Activated T-helper 2 cell treated with anti-CD3 and anti-CD28 coated beads, Interferon-gamma antibody, Interleukin-2, Interleukin-4, amounts not matched to agents 10 μg/mL and 5 μg/mL and 100 μg/mL, durations not matched to agents 14 hours and 24 hours and 36 hours (primary cell): ENCODE measurements around the gene ATXN2. TPM values are rescaled to one million over a fixed set of nuclear protein-coding genes. Genes with fewer than 3 reads are reported as not detected.
A peak's percentile ranks its signal among the peaks of the same experiment; 100 is the strongest.

Experiments
- DNase-seq: peaks from one replicate; pipeline ENCODE4 v3.0.0; 2021; ENCODE audit warnings: low spot score
- H3K27ac Mint-ChIP-seq: one replicate; pipeline ENCODE4 v1.8.0; 2021; ENCODE audit warnings: mixed read lengths
- H3K27me3 Mint-ChIP-seq: one replicate; pipeline ENCODE4 v1.8.0; 2021; ENCODE audit warnings: low read depth, mixed read lengths
- H3K36me3 Mint-ChIP-seq: one replicate; pipeline ENCODE4 v1.8.0; 2021; ENCODE audit warnings: low read depth, mixed read lengths
- H3K4me1 Mint-ChIP-seq: one replicate; pipeline ENCODE4 v1.8.0; 2021; ENCODE audit warnings: low read depth, mixed read lengths
- H3K4me3 Mint-ChIP-seq: one replicate; pipeline ENCODE4 v1.8.0; 2021; ENCODE audit warnings: low read depth, mild to moderate bottlenecking, moderate library complexity, mixed read lengths
- H3K9me3 Mint-ChIP-seq: one replicate; pipeline ENCODE4 v1.8.0; 2021; ENCODE audit warnings: mixed read lengths
- intact Hi-C: fragments of 100-400 bp; cut with micrococcal nuclease; formaldehyde crosslinking; loops from one replicate; pipeline ENCODE4 v1.15.1; 2023
- total RNA-seq: library from RNA; stranded (reverse); gene quantifications from 2 replicates; pipeline ENCODE4 v1.2.3, GENCODE V29; 2022

The ATXN2 gene
- total RNA-seq, 1 donor from 2014 or later: 51.6 TPM

- Mint-ChIP-seq H3K4me3 (peak overlapping the region; percentile 63), H3K27me3 (no peaks in the 10 kb centered on the region), H3K9me3 (no peaks in the 10 kb centered on the region), H3K4me1 (peaks cover 77% of the 10 kb centered on the region), H3K36me3 (peaks cover 64% of the 10 kb centered on the region), H3K27ac (peak overlapping the region; percentile 96)
- intact Hi-C loops: loop anchor here (10.0 kb wide), 1 partner anchor 859 kb away; no protein-coding TSS in a partner anchor
- no peak for DNase-seq
These were observed 165.1 kb downstream of the ATXN2 start for GRCh38 chr12:111434049-111434448.

GRCh38 chr12:111431772-111432171 is 167.3 kb downstream of the ATXN2 start:
- Mint-ChIP-seq H3K9me3 (no peaks in the 10 kb centered on the region), H3K4me1 (peaks cover 74% of the 10 kb centered on the region), H3K36me3 (peaks cover 58% of the 10 kb centered on the region), H3K27ac (peak overlapping the region; percentile 90), H3K27me3 (no peaks in the 10 kb centered on the region), H3K4me3 (peak overlapping the region; percentile 66)
- intact Hi-C loops: loop anchor here (10.0 kb wide), 1 partner anchor 857 kb away; no protein-coding TSS in a partner anchor
- DNase-seq: no peak

GRCh38 chr12:111430433-111431353 is 168.4 kb downstream of the ATXN2 start:
- Mint-ChIP-seq H3K4me3 (peak overlapping the region; percentile 73), H3K27ac (peak overlapping the region; percentile 93), H3K9me3 (no peaks in the 10 kb centered on the region), H3K4me1 (peaks cover 74% of the 10 kb centered on the region), H3K27me3 (no peaks in the 10 kb centered on the region), H3K36me3 (peaks cover 58% of the 10 kb centered on the region)
- DNase-seq: peak; percentile 69
- intact Hi-C loops: loop anchor here (1.0 to 10.0 kb wide), 3 partner anchors 15 to 856 kb away; partner anchors contain the start of gene SH2B3

- peak; percentile 75 for DNase-seq
- peak overlapping the region; percentile 93 for H3K27ac Mint-ChIP-seq
- peak overlapping the region; percentile 73 for H3K4me3 Mint-ChIP-seq
- H3K9me3 Mint-ChIP-seq: no peaks in the 10 kb centered on the region
- H3K4me1 Mint-ChIP-seq: peaks cover 75% of the 10 kb centered on the region
- H3K27me3 Mint-ChIP-seq: no peaks in the 10 kb centered on the region
- intact Hi-C loops: loop anchor here (1.0 to 10.0 kb wide), 3 partner anchors 15 to 855 kb away; partner anchors contain the start of gene SH2B3
- peaks cover 60% of the 10 kb centered on the region for H3K36me3 Mint-ChIP-seq
These were observed 169.2 kb downstream of the ATXN2 start for GRCh38 chr12:111429828-111430432.

GRCh38 chr12:111428728-111429175 is 170.4 kb downstream of the ATXN2 start:
- Mint-ChIP-seq H3K4me1 (peaks cover 71% of the 10 kb centered on the region), H3K36me3 (peaks cover 56% of the 10 kb centered on the region), H3K9me3 (no peaks in the 10 kb centered on the region), H3K27me3 (no peaks in the 10 kb centered on the region), H3K27ac (peak overlapping the region; percentile 84), H3K4me3 (peak overlapping the region; percentile 66)
- DNase-seq: no peak
- intact Hi-C loops: no loop called here

- intact Hi-C loops: no loop called here
- peak overlapping the region; percentile 84 for H3K27ac Mint-ChIP-seq
- H3K4me1 Mint-ChIP-seq: peaks cover 68% of the 10 kb centered on the region
- DNase-seq: no peak
- peak overlapping the region; percentile 66 for H3K4me3 Mint-ChIP-seq
- peaks cover 51% of the 10 kb centered on the region for H3K36me3 Mint-ChIP-seq
- H3K9me3 Mint-ChIP-seq: no peaks in the 10 kb centered on the region
- H3K27me3 Mint-ChIP-seq: no peaks in the 10 kb centered on the region
These were observed 170.9 kb downstream of the ATXN2 start for GRCh38 chr12:111428081-111428727.

- no peak overlapping the region for H3K4me3 Mint-ChIP-seq
These were observed 171.6 kb downstream of the ATXN2 start for GRCh38 chr12:111427417-111428074.

GRCh38 chr12:111426344-111427185 is 172.6 kb downstream of the ATXN2 start:
- Mint-ChIP-seq H3K4me3 (peak overlapping the region; percentile 40), H3K27me3 (no peaks in the 10 kb centered on the region), H3K9me3 (no peaks in the 10 kb centered on the region), H3K27ac (peak overlapping the region; percentile 66), H3K4me1 (peaks cover 58% of the 10 kb centered on the region), H3K36me3 (peaks cover 49% of the 10 kb centered on the region)
- peak; percentile 14 for DNase-seq
- intact Hi-C loops: no loop called here

More at GRCh38 chr12:111427417-111428074, 171.6 kb downstream of the ATXN2 start:
- H3K36me3 Mint-ChIP-seq: peaks cover 50% of the 10 kb centered on the region
- no peak for DNase-seq
- H3K9me3 Mint-ChIP-seq: no peaks in the 10 kb centered on the region
- peak overlapping the region; percentile 28 for H3K27ac Mint-ChIP-seq
- H3K27me3 Mint-ChIP-seq: no peaks in the 10 kb centered on the region
- intact Hi-C loops: no loop called here
- peaks cover 65% of the 10 kb centered on the region for H3K4me1 Mint-ChIP-seq

- peaks cover 49% of the 10 kb centered on the region for H3K36me3 Mint-ChIP-seq
- no peak for DNase-seq
- H3K27ac Mint-ChIP-seq: peak overlapping the region; percentile 73
- intact Hi-C loops: no loop called here
- H3K4me3 Mint-ChIP-seq: no peak overlapping the region
- no peaks in the 10 kb centered on the region for H3K27me3 Mint-ChIP-seq
- H3K4me1 Mint-ChIP-seq: peaks cover 52% of the 10 kb centered on the region
- H3K9me3 Mint-ChIP-seq: no peaks in the 10 kb centered on the region
These were observed 173.5 kb downstream of the ATXN2 start for GRCh38 chr12:111425655-111426054.

- H3K4me3 Mint-ChIP-seq: no peak overlapping the region
- H3K9me3 Mint-ChIP-seq: no peaks in the 10 kb centered on the region
- H3K36me3 Mint-ChIP-seq: peaks cover 56% of the 10 kb centered on the region
- no peaks in the 10 kb centered on the region for H3K27me3 Mint-ChIP-seq
- peak overlapping the region; percentile 35 for H3K27ac Mint-ChIP-seq
- no peak for DNase-seq
- H3K4me1 Mint-ChIP-seq: peaks cover 46% of the 10 kb centered on the region
- intact Hi-C loops: no loop called here
These were observed 174.3 kb downstream of the ATXN2 start for GRCh38 chr12:111424793-111425251.

- H3K4me3 Mint-ChIP-seq: no peak overlapping the region
- no peak for DNase-seq
- peaks cover 43% of the 10 kb centered on the region for H3K4me1 Mint-ChIP-seq
- intact Hi-C loops: no loop called here
- no peak overlapping the region for H3K27ac Mint-ChIP-seq
- peaks cover 59% of the 10 kb centered on the region for H3K36me3 Mint-ChIP-seq
- H3K27me3 Mint-ChIP-seq: no peaks in the 10 kb centered on the region
- H3K9me3 Mint-ChIP-seq: no peaks in the 10 kb centered on the region
These were observed 174.8 kb downstream of the ATXN2 start for GRCh38 chr12:111424189-111424792.
